Mesendoderm (in vitro differentiated cells): Measurements from ENCODE around the gene LRRC10.
"Not testable (repeated sequence)": the region's sequence is repeated elsewhere in the genome, so short reads cannot be mapped to it uniquely, and the experiment has no call there.

Source experiments
- DNase-seq: peaks from one replicate; pipeline ENCODE4 v3.0.0; 2013
- H2AK5ac ChIP-seq: 2 replicates; pipeline ENCODE4 v1.6.1; 2013; ENCODE audit warnings: low read length, inconsistent platforms
- H2BK120ac ChIP-seq: 2 replicates; pipeline ENCODE4 v1.6.1; 2013; ENCODE audit warnings: low read depth, mild to moderate bottlenecking, low read length, moderate library complexity, mixed read lengths
- H2BK15ac ChIP-seq: replicated peaks from 2 replicates; pipeline ENCODE4 v1.6.1; 2013; ENCODE audit warnings: low read depth, mild to moderate bottlenecking, moderate library complexity
- H2BK5ac ChIP-seq: 2 replicates; pipeline ENCODE4 v1.6.1; 2013; ENCODE audit warnings: low read length, inconsistent platforms
- H3K18ac ChIP-seq: 2 replicates; pipeline ENCODE4 v1.6.1; 2013; ENCODE audit warnings: mild to moderate bottlenecking, low read length, mixed read lengths
- H3K23ac ChIP-seq: one replicate; pipeline ENCODE4 v1.6.1; 2013; ENCODE audit warnings: low read length
- H3K27ac ChIP-seq: 2 replicates; pipeline ENCODE4 v1.5.1; 2013; ENCODE audit warnings: low read depth, mild to moderate bottlenecking, inconsistent platforms, low read length, moderate library complexity
- H3K27me3 ChIP-seq: 2 replicates; pipeline ENCODE4 v1.6.1; 2013; ENCODE audit warnings: low read length, control low read depth, mild to moderate bottlenecking, inconsistent platforms; ENCODE audit not compliant: insufficient read depth, poor library complexity
- H3K36me3 ChIP-seq: 2 replicates; pipeline ENCODE4 v1.6.1; 2013; ENCODE audit warnings: low read length, inconsistent platforms; ENCODE audit not compliant: control insufficient read depth, insufficient read depth
- H3K4ac ChIP-seq: one replicate; pipeline ENCODE4 v1.6.1; 2013; ENCODE audit warnings: low read depth, mild to moderate bottlenecking, low read length, moderate library complexity
- H3K4me1 ChIP-seq: 2 replicates; pipeline ENCODE4 v1.6.1; 2013; ENCODE audit warnings: low read depth, low read length, inconsistent platforms; ENCODE audit not compliant: control insufficient read depth
- H3K4me2 ChIP-seq: 2 replicates; pipeline ENCODE4 v1.6.1; 2013; ENCODE audit warnings: low read length
- H3K4me3 ChIP-seq: 2 replicates; pipeline ENCODE4 v1.5.1; 2013; ENCODE audit warnings: mild to moderate bottlenecking, low read length
- H3K56ac ChIP-seq: one replicate; pipeline ENCODE4 v1.6.1; 2013; ENCODE audit warnings: low read length
- H3K79me1 ChIP-seq: 2 replicates; pipeline ENCODE4 v1.6.1; 2013; ENCODE audit warnings: low read length, inconsistent platforms
- H3K79me2 ChIP-seq: 2 replicates; pipeline ENCODE4 v1.6.1; 2013; ENCODE audit warnings: mild to moderate bottlenecking, low read length; ENCODE audit not compliant: control insufficient read depth, insufficient read depth
- H3K9ac ChIP-seq: 2 replicates; pipeline ENCODE4 v1.6.1; 2013; ENCODE audit warnings: low read length, inconsistent platforms
- H4K5ac ChIP-seq: one replicate; pipeline ENCODE4 v1.6.1; 2013; ENCODE audit warnings: low read length
- H4K8ac ChIP-seq: one replicate; pipeline ENCODE4 v1.6.1; 2013; ENCODE audit warnings: low read depth, mild to moderate bottlenecking, control low read depth, low read length, moderate library complexity
- WGBS: extraction: QIAGEN DNeasy Blood & Tissue Kit; methylation state at CpG from one replicate; pipeline ENCODE4 v1.1.7; 2013; ENCODE audit warnings: low lambda C conversion rate, missing lambda C conversion rate; ENCODE audit not compliant: insufficient coverage; ENCODE audit errors: extremely low coverage; 5-methylcytosine and 5-hydroxymethylcytosine counted together

LRRC10 gene

GRCh38 chr12:69616025-69616424 lies 5.3 kb upstream of the LRRC10 start:
- no peaks in the 10 kb centered on the region for H3K79me2 ChIP-seq
- no CpG with 5 or more reads among the region's 14 CpGs for WGBS
- no peak overlapping the region for H4K8ac ChIP-seq
- no peak overlapping the region for H3K4me3 ChIP-seq
- no peak overlapping the region for H3K56ac ChIP-seq
- H3K36me3 ChIP-seq: no peaks in the 10 kb centered on the region
- H2BK15ac ChIP-seq: no peak overlapping the region
- H2BK5ac ChIP-seq: no peak overlapping the region
- H3K23ac ChIP-seq: no peak overlapping the region
- no peak overlapping the region for H2AK5ac ChIP-seq
- no peak overlapping the region for H3K18ac ChIP-seq
- no peak overlapping the region for H3K9ac ChIP-seq
- H3K27me3 ChIP-seq: no peaks in the 10 kb centered on the region
- H3K4me2 ChIP-seq: no peak overlapping the region
- H3K4me1 ChIP-seq: no peaks in the 10 kb centered on the region
- no peak overlapping the region for H2BK120ac ChIP-seq
- H4K5ac ChIP-seq: no peak overlapping the region
- no peak overlapping the region for H3K4ac ChIP-seq
- no peaks in the 10 kb centered on the region for H3K79me1 ChIP-seq
- DNase-seq: no peak
- H3K27ac ChIP-seq: no peak overlapping the region

GRCh38 chr12:69613351-69613750 lies 2.6 kb upstream of the LRRC10 start:
- Histone ChIP-seq H4K5ac (no peak overlapping the region), H3K9ac (no peak overlapping the region), H2BK15ac (no peak overlapping the region), H2AK5ac (no peak overlapping the region), H3K4ac (no peak overlapping the region), H3K56ac (no peak overlapping the region), H3K27ac (no peak overlapping the region), H3K79me1 (no peaks in the 10 kb centered on the region), H3K23ac (no peak overlapping the region), H3K79me2 (no peaks in the 10 kb centered on the region), H2BK120ac (no peak overlapping the region), H3K4me3 (no peak overlapping the region), H3K4me1 (no peaks in the 10 kb centered on the region), H3K4me2 (no peak overlapping the region), H4K8ac (no peak overlapping the region), H3K27me3 (no peaks in the 10 kb centered on the region), H2BK5ac (no peak overlapping the region), H3K36me3 (no peaks in the 10 kb centered on the region), H3K18ac (no peak overlapping the region)
- DNase-seq: no peak

GRCh38 chr12:69610126-69610525 lies 581 bp downstream of the LRRC10 start:
- Histone ChIP-seq H3K27ac (no peak overlapping the region), H3K4ac (no peak overlapping the region), H3K4me1 (no peaks in the 10 kb centered on the region), H3K56ac (no peak overlapping the region), H3K18ac (no peak overlapping the region), H3K4me2 (no peak overlapping the region), H4K8ac (no peak overlapping the region), H3K23ac (no peak overlapping the region), H2AK5ac (no peak overlapping the region), H3K36me3 (no peaks in the 10 kb centered on the region), H2BK5ac (no peak overlapping the region), H2BK120ac (no peak overlapping the region), H3K9ac (no peak overlapping the region), H3K27me3 (no peaks in the 10 kb centered on the region), H3K4me3 (no peak overlapping the region), H3K79me2 (no peaks in the 10 kb centered on the region), H3K79me1 (no peaks in the 10 kb centered on the region), H4K5ac (no peak overlapping the region), H2BK15ac (no peak overlapping the region)
- no CpG with 5 or more reads among the region's 15 CpGs for WGBS
- no peak for DNase-seq

GRCh38 chr12:69608114-69608513 lies 2.6 kb downstream of the LRRC10 start:
- Histone ChIP-seq H3K4me1 (no peaks in the 10 kb centered on the region), H4K5ac (no peak overlapping the region), H2BK5ac (no peak overlapping the region), H3K23ac (no peak overlapping the region), H3K4ac (no peak overlapping the region), H2BK120ac (no peak overlapping the region), H2AK5ac (no peak overlapping the region), H4K8ac (no peak overlapping the region), H2BK15ac (no peak overlapping the region), H3K36me3 (peaks cover 3% of the 10 kb centered on the region), H3K27me3 (no peaks in the 10 kb centered on the region), H3K27ac (no peak overlapping the region), H3K56ac (no peak overlapping the region), H3K4me2 (no peak overlapping the region), H3K18ac (no peak overlapping the region), H3K9ac (no peak overlapping the region), H3K79me1 (no peaks in the 10 kb centered on the region), H3K79me2 (no peaks in the 10 kb centered on the region), H3K4me3 (no peak overlapping the region)
- WGBS: no CpG with 5 or more reads among the region's 2 CpGs
- DNase-seq: no peak

- H2AK5ac ChIP-seq, H3K79me2 ChIP-seq, H3K27me3 ChIP-seq, H3K23ac ChIP-seq, H2BK15ac ChIP-seq, H3K56ac ChIP-seq, H2BK5ac ChIP-seq, H3K4me1 ChIP-seq, H4K5ac ChIP-seq, H3K18ac ChIP-seq, H4K8ac ChIP-seq, H3K9ac ChIP-seq, H3K4me3 ChIP-seq, H2BK120ac ChIP-seq, H3K79me1 ChIP-seq, H3K4me2 ChIP-seq, H3K27ac ChIP-seq, DNase-seq, H3K4ac ChIP-seq: not testable (repeated sequence)
- WGBS: no CpG with 5 or more reads among the region's 3 CpGs
- peaks cover 16% of the 10 kb centered on the region for H3K36me3 ChIP-seq
Measured at GRCh38 chr12:69604275-69604674, 6.4 kb downstream of the LRRC10 start.

GRCh38 chr12:69603556-69603955 lies 7.2 kb downstream of the LRRC10 start:
- H2AK5ac ChIP-seq, H4K5ac ChIP-seq, H3K27ac ChIP-seq, H2BK15ac ChIP-seq, H3K4me2 ChIP-seq, H3K4me1 ChIP-seq, H3K27me3 ChIP-seq, H3K79me1 ChIP-seq, DNase-seq, H3K4me3 ChIP-seq, H3K4ac ChIP-seq, H3K23ac ChIP-seq, H3K9ac ChIP-seq, H3K56ac ChIP-seq, H3K18ac ChIP-seq, H2BK5ac ChIP-seq, H4K8ac ChIP-seq, H2BK120ac ChIP-seq, H3K79me2 ChIP-seq: not testable (repeated sequence)
- WGBS: no CpG with 5 or more reads among the region's 6 CpGs
- peaks cover 18% of the 10 kb centered on the region for H3K36me3 ChIP-seq
